Measurements from ENCODE around the gene CEND1. TPM values are rescaled to one million over a fixed set of nuclear protein-coding genes. Genes with fewer than 3 reads are reported as not detected.
"Not testable (repeated sequence)": the region's sequence is repeated elsewhere in the genome, so short reads cannot be mapped to it uniquely, and the experiment has no call there.

The CEND1 gene
- polyA plus RNA-seq, 5 donors = 0.18 to 0.24 (median 0.22) TPM; not detected in 2

- no peak for DNase-seq
These were observed 25.4 kb downstream of the CEND1 start for GRCh38 chr11:764322-765024.

- DNase-seq = no peak
These were observed 26.2 kb downstream of the CEND1 start for GRCh38 chr11:763549-764321.

GRCh38 chr11:763073-763463 lies 26.8 kb downstream of the CEND1 start:
- no peak for DNase-seq

GRCh38 chr11:762421-763072 lies 27.3 kb downstream of the CEND1 start:
- DNase-seq = no peak

GRCh38 chr11:761526-762108 lies 28.3 kb downstream of the CEND1 start:
- DNase-seq = no peak

- DNase-seq = no peak
These were observed 29.7 kb downstream of the CEND1 start for GRCh38 chr11:760236-760635.

- DNase-seq = no peak
These were observed 40.2 kb downstream of the CEND1 start for GRCh38 chr11:749731-750130.

- no peak for DNase-seq
These were observed 41.9 kb downstream of the CEND1 start for GRCh38 chr11:748007-748359.

- peak; percentile 85 to 86 for DNase-seq
These were observed 42.5 kb downstream of the CEND1 start, which contains the start of gene TALDO1 for GRCh38 chr11:747158-748006. TALDO1 (plus strand) TSS chr11:747464; CDS start chr11:747482, 18 bp downstream.

- DNase-seq = no peak
These were observed 43.4 kb downstream of the CEND1 start for GRCh38 chr11:746289-747157.

- DNase-seq = no peak
These were observed 44.5 kb downstream of the CEND1 start for GRCh38 chr11:745428-745827.

- no peak for DNase-seq
These were observed 47.2 kb downstream of the CEND1 start for GRCh38 chr11:742571-743201.

- DNase-seq = no peak
These were observed 47.7 kb downstream of the CEND1 start for GRCh38 chr11:742156-742546.

- DNase-seq = not testable (repeated sequence)
These were observed 52.0 kb downstream of the CEND1 start for GRCh38 chr11:737899-738298.

GRCh38 chr11:737366-737765 lies 52.5 kb downstream of the CEND1 start:
- no peak for DNase-seq
